GM12874 (cell line): ENCODE measurements around the gene KRT6B.

Experiments
- TF ChIP-seq, protein P1 (sequence below): IDR thresholded peaks from 2 replicates; pipeline ENCODE4 v1.5.1; 2011; ENCODE audit warnings: low read depth, mild to moderate bottlenecking, control low read depth, low read length, moderate library complexity; ENCODE audit not compliant: insufficient read depth

KRT6B gene

DNA sequence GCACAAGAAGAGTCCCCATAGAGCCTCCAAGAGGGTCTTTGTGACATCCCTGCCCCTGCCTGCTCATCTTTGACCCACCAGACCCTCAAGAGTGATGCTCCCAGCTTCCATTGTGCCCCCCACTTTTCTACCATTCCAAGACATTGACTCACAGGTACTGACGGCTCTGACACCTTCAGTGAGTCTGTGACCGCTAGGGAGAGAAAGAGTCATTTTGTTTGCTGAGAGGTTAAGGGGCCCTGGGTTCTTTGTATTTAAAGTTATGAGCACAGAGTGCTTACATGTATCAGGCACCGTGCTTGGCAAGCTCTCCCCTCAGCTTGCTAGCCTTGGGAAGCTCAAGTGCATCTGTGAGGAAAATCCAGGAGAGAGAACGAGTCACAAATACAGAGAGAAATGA, 38.7 kb downstream of the KRT6B start:
- TF ChIP-seq, protein P1, sequence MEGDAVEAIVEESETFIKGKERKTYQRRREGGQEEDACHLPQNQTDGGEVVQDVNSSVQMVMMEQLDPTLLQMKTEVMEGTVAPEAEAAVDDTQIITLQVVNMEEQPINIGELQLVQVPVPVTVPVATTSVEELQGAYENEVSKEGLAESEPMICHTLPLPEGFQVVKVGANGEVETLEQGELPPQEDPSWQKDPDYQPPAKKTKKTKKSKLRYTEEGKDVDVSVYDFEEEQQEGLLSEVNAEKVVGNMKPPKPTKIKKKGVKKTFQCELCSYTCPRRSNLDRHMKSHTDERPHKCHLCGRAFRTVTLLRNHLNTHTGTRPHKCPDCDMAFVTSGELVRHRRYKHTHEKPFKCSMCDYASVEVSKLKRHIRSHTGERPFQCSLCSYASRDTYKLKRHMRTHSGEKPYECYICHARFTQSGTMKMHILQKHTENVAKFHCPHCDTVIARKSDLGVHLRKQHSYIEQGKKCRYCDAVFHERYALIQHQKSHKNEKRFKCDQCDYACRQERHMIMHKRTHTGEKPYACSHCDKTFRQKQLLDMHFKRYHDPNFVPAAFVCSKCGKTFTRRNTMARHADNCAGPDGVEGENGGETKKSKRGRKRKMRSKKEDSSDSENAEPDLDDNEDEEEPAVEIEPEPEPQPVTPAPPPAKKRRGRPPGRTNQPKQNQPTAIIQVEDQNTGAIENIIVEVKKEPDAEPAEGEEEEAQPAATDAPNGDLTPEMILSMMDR, result no peak

DNA sequence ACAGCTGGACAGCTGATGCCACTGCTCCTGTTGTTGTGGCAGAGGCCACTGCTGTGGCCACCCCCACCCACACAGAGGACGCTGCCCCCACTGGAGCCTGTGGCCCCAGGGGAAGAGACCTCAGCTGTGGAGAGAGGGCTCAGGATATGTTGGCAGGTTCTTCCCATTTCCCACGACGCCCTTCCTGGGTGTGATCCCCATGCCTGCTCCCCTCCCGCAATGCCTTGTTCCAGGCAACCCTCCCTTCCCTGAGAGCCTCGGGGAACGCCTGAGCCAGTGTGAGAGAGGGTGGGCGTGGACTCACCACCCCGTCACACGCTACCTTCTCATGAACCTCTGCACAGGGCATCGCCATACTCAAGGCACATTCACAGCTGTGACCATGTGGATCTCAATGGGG, 40.1 kb downstream of the KRT6B start:
- TF ChIP-seq, protein P1, result no peak

DNA sequence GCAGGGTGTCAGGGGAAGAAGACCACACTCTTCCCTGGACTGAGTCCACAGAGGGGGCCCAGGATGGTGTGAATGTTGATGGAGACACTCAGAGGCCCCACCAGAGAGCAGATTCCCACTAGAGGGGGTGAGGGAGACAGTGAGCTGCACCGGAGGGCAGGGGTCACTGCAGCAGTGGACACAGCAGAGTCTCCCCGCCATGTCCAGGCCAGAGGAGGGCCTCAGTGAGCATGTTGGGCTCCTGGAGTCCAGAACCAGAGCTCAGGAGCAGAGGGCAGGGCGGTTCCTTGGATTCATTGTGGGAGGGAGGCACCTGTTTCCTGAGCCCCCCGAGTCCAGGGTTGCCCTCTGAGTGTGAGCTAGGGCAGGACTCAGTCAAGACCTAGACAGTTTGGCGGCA, 44.0 kb downstream of the KRT6B start:
- TF ChIP-seq, protein P1, result no peak

DNA sequence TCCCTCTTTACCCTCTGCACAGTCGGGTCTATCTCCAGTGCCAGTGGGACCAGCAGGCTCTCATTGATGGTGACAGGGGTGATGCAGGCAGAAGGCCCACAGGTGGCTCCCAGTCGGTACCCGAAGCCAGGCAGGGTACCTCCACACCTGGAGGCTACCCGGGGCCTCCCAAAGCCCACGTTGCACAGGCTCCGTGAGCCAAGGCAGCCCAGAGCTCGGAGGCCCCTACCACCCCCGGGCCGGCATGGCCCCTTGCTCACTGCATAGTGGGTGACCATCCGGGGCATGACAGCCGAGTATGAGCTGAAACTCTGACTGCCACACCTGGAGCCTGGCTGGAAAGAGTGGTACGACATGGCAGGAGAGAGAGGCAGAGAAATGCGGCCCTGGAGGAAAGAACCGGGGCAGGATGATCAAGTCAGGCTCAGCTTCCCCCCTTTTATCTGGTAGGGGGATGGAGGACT, 46.0 kb downstream of the KRT6B start, which contains the start of gene KRT82:
Gene KRT82, minus strand, starts transcription at position 414 of the 464 bp plus-strand sequence. Its CDS starts 58 bp downstream, at position 356.
- TF ChIP-seq, protein P1, result no peak

DNA sequence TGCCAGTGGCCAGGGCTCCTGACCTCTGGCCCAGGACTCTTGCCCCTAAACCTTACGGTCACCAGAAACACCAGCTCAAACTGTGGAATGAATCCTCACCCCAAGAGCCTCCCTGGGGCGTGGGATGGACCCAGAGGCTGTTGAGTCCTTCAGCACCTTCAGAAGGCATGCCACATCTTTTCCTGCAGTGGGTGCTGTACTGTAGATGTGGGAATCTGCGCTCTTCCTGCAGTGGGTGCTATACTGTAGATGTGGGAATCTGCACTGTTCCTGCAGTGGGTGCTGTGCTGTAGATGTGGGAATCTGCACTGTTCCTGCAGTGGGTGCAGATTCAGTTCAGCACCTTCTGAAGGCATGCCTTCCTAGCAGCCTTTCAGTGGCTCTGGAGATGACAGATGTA, 47.0 kb downstream of the KRT6B start:
- TF ChIP-seq, protein P1, result no peak

DNA sequence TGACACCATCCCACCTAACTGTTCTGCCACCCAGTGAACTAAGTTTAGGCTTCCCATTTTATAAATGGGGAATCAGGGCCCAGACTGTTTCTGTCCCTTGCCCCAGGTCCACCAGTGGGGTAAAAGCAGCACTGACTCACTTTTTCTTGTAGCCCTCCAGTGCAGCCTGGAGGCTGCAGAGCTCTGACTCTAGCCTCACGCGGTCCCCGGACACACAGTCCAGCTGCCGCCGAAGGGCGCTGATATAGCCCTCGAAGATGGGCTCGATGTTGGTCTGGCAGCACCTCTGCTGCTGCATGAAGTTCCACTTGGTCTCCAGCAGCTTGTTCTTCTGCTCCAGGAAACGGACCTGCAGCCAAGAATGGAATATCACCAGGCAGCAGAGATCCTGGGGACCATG, 48.4 kb downstream of the KRT6B start:
- TF ChIP-seq, protein P1, result no peak

DNA sequence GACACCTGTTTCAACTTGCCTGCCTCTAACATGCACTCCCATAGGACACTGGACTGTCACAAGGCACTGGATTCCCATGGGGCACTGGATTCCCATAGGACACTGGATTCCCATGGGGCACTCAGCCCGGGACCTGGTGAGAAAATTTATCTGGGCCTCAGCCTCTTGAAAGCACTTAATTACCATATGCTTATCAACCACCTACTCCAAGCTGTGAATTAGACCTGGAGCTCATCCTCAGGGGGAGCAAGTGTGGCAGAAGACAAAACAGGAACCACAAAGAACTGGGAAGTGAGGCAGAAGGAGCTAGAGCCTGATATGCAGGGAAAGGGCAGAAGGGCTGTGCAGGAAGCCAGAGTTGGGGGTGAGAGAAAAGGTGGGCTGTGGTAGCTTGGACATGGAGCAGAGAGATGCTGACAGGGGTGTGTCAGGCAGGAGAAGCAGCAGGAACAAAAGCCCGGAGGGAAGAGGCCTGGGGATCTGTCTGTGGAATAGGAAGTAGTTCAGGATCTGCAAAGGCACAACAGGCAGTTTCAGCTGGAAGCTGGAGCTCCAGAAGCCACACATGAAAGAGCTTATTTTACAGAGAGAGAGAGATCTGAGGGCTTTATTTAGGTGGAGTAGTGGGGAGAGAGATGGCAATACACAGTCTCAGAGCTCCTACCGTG, 48.9 kb downstream of the KRT6B start:
- TF ChIP-seq, protein P1, result no peak
